Activated T-cell treated with anti-CD3 and anti-CD28 coated beads, Interleukin-2, amount 50 U/mL, for 4 hours (primary cell): ENCODE results near the gene FYN. TPM values are rescaled to one million over a fixed set of nuclear protein-coding genes. Genes with fewer than 3 reads are reported as not detected.

Source experiments
- ATAC-seq, 2 donors: fragments of 200-7000 bp; cut with Tn5 transposase; one replicate each; pipeline ENCODE4 v1.10.0; 2021
- DNase-seq: peaks from one replicate; pipeline ENCODE4 v3.0.0-alpha.2; 2020
- H3K27me3 Mint-ChIP-seq: one replicate; pipeline ENCODE4 v1.8.0; 2021; ENCODE audit warnings: low read depth, mixed read lengths
- H3K36me3 Mint-ChIP-seq: one replicate; pipeline ENCODE4 v1.8.0; 2022; ENCODE audit warnings: mixed read lengths; ENCODE audit not compliant: insufficient read depth
- H3K4me1 Mint-ChIP-seq: one replicate; pipeline ENCODE4 v1.8.0; 2021; ENCODE audit warnings: low read depth, mixed read lengths
- H3K4me3 Mint-ChIP-seq: one replicate; pipeline ENCODE4 v1.8.0; 2021; ENCODE audit warnings: mild to moderate bottlenecking, moderate library complexity, mixed read lengths
- H3K9me3 Mint-ChIP-seq: one replicate; pipeline ENCODE4 v1.8.0; 2021; ENCODE audit warnings: mixed read lengths
- total RNA-seq, 3 donors: library from RNA; stranded (reverse); gene quantifications; one replicate each; pipeline ENCODE4 v1.2.1, GENCODE V29; 2021

FYN gene
- total RNA-seq, 3 donors from 2014 or later: 481 to 505 (median 485) TPM

DNA sequence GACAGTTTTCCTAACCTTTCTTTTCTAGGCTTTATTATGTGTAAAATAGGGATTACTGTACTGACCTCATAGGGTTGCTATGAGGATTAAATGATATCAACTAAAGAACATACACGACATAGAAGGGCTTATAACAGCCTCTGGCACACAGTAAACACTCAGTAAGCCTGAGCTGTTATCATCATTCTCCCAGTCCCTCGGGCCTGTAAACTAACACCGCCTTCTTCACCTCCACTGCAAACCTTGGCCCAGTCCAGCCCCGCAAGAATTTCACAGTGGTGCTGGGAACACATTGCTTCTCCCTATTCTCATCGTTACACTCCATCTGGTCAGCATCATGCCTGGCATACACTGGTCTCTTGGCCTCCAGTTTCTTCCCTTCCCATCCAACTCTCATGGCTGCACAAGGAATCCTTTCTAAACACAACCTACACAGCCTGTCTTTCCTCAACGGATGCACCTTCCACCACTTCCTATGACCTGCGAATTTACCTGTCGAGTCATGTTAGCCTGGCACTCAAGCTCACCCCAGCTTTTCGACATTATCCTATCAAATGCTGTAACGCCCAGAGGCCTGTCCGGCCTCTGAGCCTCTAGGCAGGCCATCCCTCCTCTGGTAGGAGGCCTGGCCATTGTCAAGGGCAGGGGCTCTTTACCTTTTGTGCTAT, 92.1 kb downstream of the FYN start:
- no peaks in the 10 kb centered on the region for H3K9me3 Mint-ChIP-seq
- no peak for DNase-seq
- H3K36me3 Mint-ChIP-seq: peaks cover 50% of the 10 kb centered on the region
- H3K4me1 Mint-ChIP-seq: peaks cover 93% of the 10 kb centered on the region
- ATAC-seq: no peak
- H3K4me3 Mint-ChIP-seq: peak overlapping the region; percentile 37
- H3K27me3 Mint-ChIP-seq: no peaks in the 10 kb centered on the region

DNA sequence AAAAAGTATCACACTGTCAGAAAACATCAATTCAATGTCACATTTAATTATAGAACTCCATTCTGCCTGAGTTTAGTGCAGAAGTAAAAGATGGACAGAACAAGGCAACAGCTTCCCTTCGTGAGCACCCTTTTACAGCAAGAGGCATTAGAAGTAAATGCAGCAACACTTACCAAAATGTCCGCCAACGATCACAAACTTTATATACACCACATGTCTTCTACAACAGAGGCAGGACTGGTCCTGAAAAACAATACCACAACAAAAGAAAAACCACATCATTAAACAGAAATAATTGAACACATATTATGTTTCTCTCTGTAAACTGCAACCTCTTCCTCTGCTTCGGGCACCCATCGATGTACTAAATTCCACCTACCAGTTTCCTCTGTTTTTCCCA, 92.9 kb downstream of the FYN start:
- Mint-ChIP-seq H3K36me3 (peaks cover 49% of the 10 kb centered on the region), H3K4me3 (peak overlapping the region; percentile 63), H3K27me3 (no peaks in the 10 kb centered on the region), H3K4me1 (peaks cover 97% of the 10 kb centered on the region), H3K9me3 (no peaks in the 10 kb centered on the region)
- no peak for ATAC-seq
- no peak for DNase-seq

DNA sequence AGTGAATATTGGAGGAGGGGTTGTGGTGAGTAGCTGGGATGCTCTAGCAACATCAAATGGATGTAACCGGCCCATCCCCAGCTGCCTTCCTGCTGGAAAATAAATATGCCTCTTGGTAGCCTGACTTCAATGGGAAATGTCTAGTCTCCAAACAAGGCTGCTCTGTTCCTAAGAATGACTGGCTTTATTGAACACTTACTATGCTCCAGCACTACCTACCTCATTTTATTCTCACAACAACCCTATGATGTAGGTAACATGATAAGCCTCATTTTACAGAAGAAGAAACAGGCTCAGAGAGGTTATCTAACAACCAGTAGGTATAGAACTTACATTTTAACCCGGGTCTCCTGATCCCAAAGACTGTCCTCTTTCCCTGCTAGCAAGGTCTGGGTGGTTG, 93.6 kb downstream of the FYN start:
- Mint-ChIP-seq H3K4me3 (peak overlapping the region; percentile 63), H3K9me3 (no peaks in the 10 kb centered on the region), H3K36me3 (peaks cover 45% of the 10 kb centered on the region), H3K27me3 (no peaks in the 10 kb centered on the region), H3K4me1 (peaks cover 97% of the 10 kb centered on the region)
- DNase-seq (no peak), ATAC-seq (no peak)

DNA sequence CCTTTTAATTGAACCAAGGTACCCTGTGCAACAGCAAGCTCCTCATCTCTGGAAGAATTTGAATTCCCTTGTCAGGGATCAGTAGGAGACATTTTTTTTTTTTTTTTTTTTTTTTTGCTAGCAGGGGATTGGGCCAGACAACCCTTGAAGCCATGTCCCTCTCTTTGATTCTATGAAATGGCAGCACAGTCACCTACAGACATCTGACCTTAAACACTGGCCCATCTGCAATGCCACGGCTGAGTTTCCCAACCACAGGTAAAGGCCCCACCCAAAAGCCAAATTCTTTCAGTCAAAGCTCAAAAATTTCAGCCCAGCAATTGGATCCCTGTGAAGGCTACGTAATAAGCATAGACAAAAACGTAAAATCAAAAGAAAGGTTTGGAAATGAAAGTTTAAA, 94.2 kb downstream of the FYN start:
- peaks cover 97% of the 10 kb centered on the region for H3K4me1 Mint-ChIP-seq
- DNase-seq (no peak), ATAC-seq (no peak)
- H3K36me3 Mint-ChIP-seq: peaks cover 45% of the 10 kb centered on the region
- H3K9me3 Mint-ChIP-seq: no peaks in the 10 kb centered on the region
- H3K4me3 Mint-ChIP-seq: peak overlapping the region; percentile 22
- H3K27me3 Mint-ChIP-seq: no peaks in the 10 kb centered on the region

DNA sequence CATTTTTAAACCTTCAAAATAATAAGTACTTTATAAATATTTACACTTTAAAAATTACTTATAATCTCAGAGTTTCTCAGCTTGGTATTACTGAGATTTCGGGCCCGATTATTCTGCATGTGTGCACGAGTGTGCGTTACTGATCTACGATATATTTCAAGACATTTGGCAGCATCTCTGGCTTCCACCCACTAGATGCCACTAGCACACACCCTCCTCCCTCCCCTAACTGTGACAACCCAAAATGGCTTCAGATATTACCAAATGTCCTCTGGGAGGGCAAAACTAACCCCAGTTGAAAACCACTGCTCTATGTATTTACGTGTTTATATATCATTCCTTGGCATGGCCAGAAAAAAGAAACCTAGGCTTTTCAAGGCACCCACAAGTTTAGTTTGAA, 95.9 kb downstream of the FYN start:
- ATAC-seq (peak in 1 of 2 donors; percentile 39), DNase-seq (no peak)
- H3K4me3 Mint-ChIP-seq: peak overlapping the region; percentile 27
- H3K4me1 Mint-ChIP-seq: peaks cover 88% of the 10 kb centered on the region
- no peaks in the 10 kb centered on the region for H3K27me3 Mint-ChIP-seq
- peaks cover 36% of the 10 kb centered on the region for H3K36me3 Mint-ChIP-seq
- H3K9me3 Mint-ChIP-seq: no peaks in the 10 kb centered on the region

DNA sequence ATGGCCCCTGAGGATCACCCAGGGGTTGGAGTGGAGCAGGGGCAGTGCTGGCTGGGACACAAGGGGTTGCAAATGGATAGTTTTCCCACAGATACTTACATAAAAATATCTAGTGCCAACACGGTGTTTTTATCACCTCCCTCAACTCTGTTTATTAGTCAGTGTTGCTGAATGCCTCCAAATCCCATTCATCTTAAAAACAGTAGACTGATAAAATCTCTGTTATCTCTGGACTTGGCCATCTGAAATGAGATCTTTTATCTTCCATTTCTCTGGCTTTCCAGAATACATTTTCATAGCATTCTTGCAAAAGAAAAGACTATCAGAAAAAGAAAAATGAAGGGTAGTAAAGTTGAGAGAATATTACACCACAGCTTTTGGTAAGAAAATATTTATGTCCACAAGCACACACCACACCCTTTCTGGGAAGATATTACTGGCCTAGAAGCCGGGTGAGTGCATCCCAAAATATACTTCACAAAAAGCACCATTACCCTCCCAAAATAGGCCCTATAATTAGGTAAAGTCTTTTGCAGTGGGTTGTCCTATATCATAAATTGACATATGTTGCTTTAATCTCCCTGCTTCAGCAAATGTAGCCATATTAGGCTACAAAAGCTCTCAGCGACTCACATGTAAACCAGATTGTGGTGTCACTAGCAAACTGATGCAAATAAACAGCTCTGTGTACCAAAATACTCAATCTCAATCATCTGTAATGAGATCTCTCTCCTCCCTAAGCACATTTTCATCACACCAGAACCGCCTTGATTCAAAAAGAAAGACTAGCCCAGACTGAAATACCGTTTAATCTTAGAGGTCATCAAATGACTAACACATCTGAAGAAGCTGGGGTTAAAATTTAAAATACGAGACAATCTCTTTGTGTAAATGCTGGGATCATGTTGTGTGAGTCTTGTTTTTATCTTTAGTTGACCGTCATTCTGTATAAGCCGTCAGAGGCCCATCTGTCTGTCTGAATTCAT, 96.7 kb downstream of the FYN start:
- H3K4me1 Mint-ChIP-seq: peaks cover 90% of the 10 kb centered on the region
- ATAC-seq (peak; percentile 19 to 29), DNase-seq (no peak)
- no peaks in the 10 kb centered on the region for H3K27me3 Mint-ChIP-seq
- H3K36me3 Mint-ChIP-seq: peaks cover 44% of the 10 kb centered on the region
- peaks cover under 1% of the 10 kb centered on the region for H3K9me3 Mint-ChIP-seq
- H3K4me3 Mint-ChIP-seq: no peak overlapping the region

DNA sequence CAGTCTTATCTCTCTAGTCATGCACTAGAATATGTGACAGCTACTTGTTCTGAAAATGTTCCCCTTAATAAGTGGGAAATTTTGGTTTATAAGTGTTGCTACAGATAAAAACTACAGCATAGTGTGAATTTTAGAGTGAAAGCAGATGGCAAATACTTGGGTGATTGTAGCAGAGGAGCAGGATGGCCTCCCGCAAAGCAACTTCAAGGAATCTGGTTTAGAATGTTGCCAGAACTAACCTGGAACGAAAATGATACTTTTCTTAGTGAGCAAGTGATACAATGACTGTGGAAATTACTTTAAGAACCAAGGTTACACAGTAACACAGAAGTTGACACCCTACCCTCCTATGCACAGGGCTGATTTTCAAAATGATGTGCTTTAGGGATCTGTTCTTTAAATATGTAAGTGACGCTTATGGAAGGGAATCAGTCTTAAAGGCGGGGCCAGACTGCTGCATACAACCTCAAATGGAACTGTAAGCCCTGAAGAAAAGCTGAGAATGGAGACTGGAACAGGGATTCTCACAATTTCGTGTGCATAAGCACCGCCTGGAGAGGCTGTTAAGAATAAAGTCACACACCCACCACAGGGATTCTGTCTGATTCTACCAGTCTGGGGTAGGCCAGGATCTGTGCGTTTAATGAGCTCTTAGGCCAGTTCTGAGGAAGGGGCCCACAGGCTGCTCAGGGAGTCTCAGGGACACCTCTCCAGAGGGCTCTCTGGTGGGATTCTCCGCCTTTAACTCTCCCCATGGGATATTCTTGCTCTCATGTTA, 97.9 kb downstream of the FYN start:
- peaks cover 48% of the 10 kb centered on the region for H3K36me3 Mint-ChIP-seq
- ATAC-seq: no peak
- DNase-seq: no peak
- H3K27me3 Mint-ChIP-seq: no peaks in the 10 kb centered on the region
- H3K4me1 Mint-ChIP-seq: peaks cover 90% of the 10 kb centered on the region
- peaks cover 7% of the 10 kb centered on the region for H3K9me3 Mint-ChIP-seq
- H3K4me3 Mint-ChIP-seq: no peak overlapping the region

DNA sequence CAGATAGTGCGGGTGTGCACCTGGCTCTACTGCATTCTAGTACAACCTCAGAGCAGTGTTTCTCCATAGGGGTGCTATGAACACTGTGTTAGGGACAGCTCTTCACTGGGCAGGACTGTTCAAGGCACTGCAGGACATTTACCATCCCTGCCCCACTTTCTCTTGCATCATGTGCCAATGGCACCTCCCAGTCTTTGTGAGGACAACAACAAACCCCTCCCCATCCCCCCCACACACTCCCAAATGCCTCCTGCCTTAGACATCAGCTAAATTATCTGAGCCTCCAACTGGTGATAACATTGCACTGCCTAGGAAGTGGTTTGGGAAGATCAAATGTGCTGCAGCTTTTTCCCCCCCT, 98.9 kb downstream of the FYN start:
- DNase-seq (no peak), ATAC-seq (no peak)
- peaks cover 9% of the 10 kb centered on the region for H3K9me3 Mint-ChIP-seq
- peaks cover 90% of the 10 kb centered on the region for H3K4me1 Mint-ChIP-seq
- no peaks in the 10 kb centered on the region for H3K27me3 Mint-ChIP-seq
- no peak overlapping the region for H3K4me3 Mint-ChIP-seq
- peaks cover 50% of the 10 kb centered on the region for H3K36me3 Mint-ChIP-seq

DNA sequence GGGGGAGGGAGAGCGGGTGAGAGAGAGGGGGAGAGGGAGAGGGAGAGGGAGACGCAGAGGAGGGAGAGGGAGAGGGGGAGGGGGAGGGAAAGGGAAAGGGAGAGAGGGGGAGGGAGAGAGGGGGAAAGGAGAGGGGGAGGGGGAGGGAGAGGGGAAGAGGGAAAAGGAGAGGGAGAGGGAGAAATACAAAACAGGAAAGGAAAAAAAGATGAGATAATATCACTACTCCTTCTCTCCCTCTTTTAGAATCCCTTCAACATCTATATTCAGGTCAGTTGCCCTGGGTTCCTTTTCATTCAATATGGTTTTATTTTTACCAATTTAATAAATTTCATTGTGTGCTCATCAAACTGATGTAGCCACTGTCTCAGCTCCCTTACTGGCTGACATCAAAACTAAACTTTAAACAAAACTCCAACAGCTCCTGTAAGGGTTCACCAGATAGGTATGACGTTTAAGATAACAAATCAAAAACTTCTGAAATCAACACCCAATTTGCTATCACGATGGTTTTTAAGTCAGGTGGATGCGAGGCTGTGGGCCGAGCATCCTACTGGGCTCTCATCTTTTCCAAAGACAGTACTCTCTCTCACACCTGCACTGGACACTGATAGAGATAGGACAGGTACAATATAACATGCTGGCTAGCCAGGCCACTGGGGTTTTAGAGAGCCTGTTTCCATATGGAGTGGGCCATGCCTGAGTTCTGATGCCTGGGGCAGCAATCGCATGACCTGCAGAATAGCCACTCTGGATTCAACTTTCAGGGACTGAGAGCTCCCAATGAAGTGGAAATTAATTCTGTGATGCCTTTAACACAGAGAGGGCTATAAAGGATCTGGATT, 99.5 kb downstream of the FYN start:
- H3K9me3 Mint-ChIP-seq: peaks cover 9% of the 10 kb centered on the region
- DNase-seq (no peak), ATAC-seq (no peak)
- peaks cover 90% of the 10 kb centered on the region for H3K4me1 Mint-ChIP-seq
- H3K27me3 Mint-ChIP-seq: no peaks in the 10 kb centered on the region
- no peak overlapping the region for H3K4me3 Mint-ChIP-seq
- peaks cover 51% of the 10 kb centered on the region for H3K36me3 Mint-ChIP-seq

DNA sequence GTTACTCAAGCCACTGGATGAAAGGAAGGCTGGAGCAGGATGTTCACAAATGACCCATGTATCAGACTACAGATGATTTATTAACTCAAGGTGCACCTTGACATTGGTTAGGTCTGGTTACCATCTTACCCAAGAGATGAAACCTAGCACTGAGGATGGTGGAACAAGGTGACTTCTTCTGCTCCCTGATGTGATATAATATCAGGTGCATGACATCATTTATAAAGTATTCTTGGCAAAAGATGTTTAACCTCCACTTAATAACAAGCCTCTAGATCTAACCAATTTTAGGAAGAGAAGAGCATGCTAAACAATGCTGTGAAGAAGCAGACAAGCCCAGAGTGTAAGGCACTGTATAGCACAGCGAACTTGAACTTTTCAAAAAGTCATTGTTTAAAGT, 100.9 kb downstream of the FYN start:
- no peak for ATAC-seq
- H3K27me3 Mint-ChIP-seq: no peaks in the 10 kb centered on the region

DNA sequence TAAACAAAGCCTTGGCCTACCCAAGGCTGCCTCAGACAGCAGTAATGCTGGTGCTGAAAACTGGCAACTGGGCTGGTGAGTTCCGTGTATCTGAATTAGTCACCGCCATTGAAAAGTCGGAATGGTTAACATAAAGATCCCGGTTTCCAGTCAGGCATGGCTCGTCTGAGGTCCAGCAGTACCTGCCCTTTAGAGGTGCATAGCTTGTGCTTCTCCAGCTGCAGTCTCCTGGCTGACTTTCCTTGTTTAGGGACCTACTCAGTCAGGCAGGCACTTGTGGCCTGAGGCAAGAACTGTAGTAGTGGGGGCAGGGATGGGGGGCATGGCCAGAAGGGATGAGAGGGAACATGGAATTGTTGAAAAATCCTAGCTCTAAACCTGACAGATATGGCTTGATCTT, 101.6 kb downstream of the FYN start:
- H3K9me3 Mint-ChIP-seq: peaks cover 9% of the 10 kb centered on the region
- H3K36me3 Mint-ChIP-seq: peaks cover 41% of the 10 kb centered on the region
- H3K4me3 Mint-ChIP-seq: no peak overlapping the region
- DNase-seq (no peak), ATAC-seq (no peak)
- H3K27me3 Mint-ChIP-seq: no peaks in the 10 kb centered on the region
- peaks cover 91% of the 10 kb centered on the region for H3K4me1 Mint-ChIP-seq

More for the DNA sequence above, 100.9 kb downstream of the FYN start:
- Mint-ChIP-seq H3K36me3 (peaks cover 46% of the 10 kb centered on the region), H3K9me3 (peaks cover 9% of the 10 kb centered on the region), H3K4me1 (peaks cover 90% of the 10 kb centered on the region), H3K4me3 (no peak overlapping the region)
- no peak for DNase-seq

DNA sequence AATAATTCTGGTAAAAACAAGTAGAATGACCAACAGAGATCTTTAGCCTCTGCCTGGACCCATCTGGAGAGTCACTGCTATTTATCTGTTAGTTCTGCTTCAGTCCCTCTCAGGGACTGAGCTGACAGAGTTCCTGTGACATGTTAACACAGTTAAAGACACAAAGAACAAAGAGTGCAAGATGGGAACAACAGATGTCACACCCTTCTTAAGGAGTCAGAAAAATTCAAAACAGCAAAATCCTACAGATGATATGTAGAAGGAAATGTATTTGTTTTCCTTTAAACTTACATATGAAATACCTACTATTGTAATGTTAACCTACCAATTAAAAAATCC, 102.2 kb downstream of the FYN start:
- no peaks in the 10 kb centered on the region for H3K27me3 Mint-ChIP-seq
- ATAC-seq (no peak), DNase-seq (no peak)
- peaks cover 45% of the 10 kb centered on the region for H3K36me3 Mint-ChIP-seq
- H3K4me3 Mint-ChIP-seq: no peak overlapping the region
- H3K4me1 Mint-ChIP-seq: peaks cover 91% of the 10 kb centered on the region
- H3K9me3 Mint-ChIP-seq: peaks cover 9% of the 10 kb centered on the region

DNA sequence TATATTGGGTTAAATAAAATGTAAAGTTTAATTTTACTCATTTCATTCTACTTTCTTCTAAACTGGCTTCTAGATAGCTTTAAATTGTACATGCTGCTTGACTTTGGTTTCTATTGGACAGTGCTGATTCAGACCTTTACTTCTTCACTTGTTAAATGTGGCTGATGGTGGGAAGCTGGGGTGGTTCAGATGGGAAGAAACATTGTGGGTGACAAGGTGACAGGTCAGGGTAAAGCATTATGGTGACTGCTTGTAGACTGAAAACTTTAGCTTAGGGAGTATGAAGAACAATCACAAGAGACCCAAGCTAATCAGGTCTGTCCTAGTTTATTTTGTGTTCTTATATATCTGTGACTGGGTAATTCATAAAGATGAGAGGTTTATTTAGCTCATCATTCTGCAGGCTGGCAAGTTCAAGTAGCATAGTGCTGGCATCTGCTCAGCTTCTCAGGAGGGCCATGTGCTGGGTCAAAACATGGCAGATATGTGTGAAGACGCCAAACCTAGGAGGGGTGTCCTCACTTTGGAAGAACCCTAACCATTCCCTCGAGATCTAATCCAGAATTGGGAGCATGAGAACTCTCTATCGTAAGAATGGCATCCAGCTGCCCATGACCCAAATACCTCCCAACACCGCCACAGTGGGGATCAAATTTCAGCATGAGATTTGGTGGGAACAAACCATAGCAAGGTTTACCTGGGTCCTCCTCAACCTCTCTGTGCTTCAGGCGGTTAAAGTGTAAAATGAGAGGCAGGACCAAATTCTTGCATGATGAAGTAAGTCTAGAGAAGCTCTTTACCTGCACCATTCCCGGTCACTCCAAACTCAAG, 102.8 kb downstream of the FYN start:
- Mint-ChIP-seq H3K27me3 (no peaks in the 10 kb centered on the region), H3K9me3 (peaks cover 9% of the 10 kb centered on the region), H3K36me3 (peaks cover 49% of the 10 kb centered on the region), H3K4me3 (peak overlapping the region; percentile 37), H3K4me1 (peaks cover 91% of the 10 kb centered on the region)
- DNase-seq: no peak
- no peak for ATAC-seq
